GM23338 (cell line): Measurements from ENCODE around the gene PLEKHA8. TPM values are rescaled to one million over a fixed set of nuclear protein-coding genes. Genes with fewer than 3 reads are reported as not detected.

ENCODE experiments used
- ATAC-seq: fragments of 200-7000 bp; cut with Tn5 transposase; 3 replicates; pipeline ENCODE4 v1.9.1; 2020
- DNase-seq: peaks from one replicate; pipeline ENCODE4 v3.0.0-alpha.2; 2015; ENCODE audit warnings: low spot score
- H2AFZ ChIP-seq: fragments of 200-600 bp; sonication (generic); 2 replicates; pipeline ENCODE4 v1.8.0; 2016; ENCODE audit warnings: antibody characterized with exemption, mild to moderate bottlenecking, moderate library complexity
- H3F3A ChIP-seq: fragments of 200-600 bp; sonication (generic); replicated peaks from 2 replicates; pipeline ENCODE4 v1.8.0; 2017; ENCODE audit warnings: antibody characterized with exemption, mixed run types, low read depth
- H3K27ac ChIP-seq: fragments of 200-600 bp; sonication (generic); 2 replicates; pipeline ENCODE4 v1.6.1; 2016; ENCODE audit warnings: low read depth
- H3K27me3 ChIP-seq: fragments of 200-600 bp; sonication (generic); 2 replicates; pipeline ENCODE4 v1.8.0; 2016; ENCODE audit warnings: mild to moderate bottlenecking, mixed run types, moderate library complexity; ENCODE audit not compliant: insufficient read depth
- H3K36me3 ChIP-seq: fragments of 200-600 bp; sonication (generic); 2 replicates; pipeline ENCODE4 v1.8.0; 2016; ENCODE audit warnings: mild to moderate bottlenecking; ENCODE audit not compliant: insufficient read depth
- H3K4me1 ChIP-seq: fragments of 200-600 bp; sonication (generic); 2 replicates; pipeline ENCODE4 v1.8.0; 2016; ENCODE audit warnings: mild to moderate bottlenecking, moderate library complexity; ENCODE audit not compliant: insufficient read depth
- H3K4me2 ChIP-seq: fragments of 200-600 bp; sonication (generic); 2 replicates; pipeline ENCODE4 v1.7.1; 2017; ENCODE audit warnings: mixed run types
- H3K4me3 ChIP-seq: fragments of 200-600 bp; sonication (generic); 2 replicates; pipeline ENCODE4 v1.6.1; 2016; ENCODE audit warnings: mixed run types
- H3K79me2 ChIP-seq: fragments of 200-600 bp; sonication (generic); replicated peaks from 2 replicates; pipeline ENCODE4 v1.8.0; 2017; ENCODE audit warnings: mild to moderate bottlenecking; ENCODE audit not compliant: insufficient read depth
- H3K9me2 ChIP-seq: fragments of 200-600 bp; sonication (generic); 2 replicates; pipeline ENCODE4 v1.8.0; 2017; ENCODE audit not compliant: insufficient read depth
- H4K20me1 ChIP-seq: fragments of 200-600 bp; sonication (generic); replicated peaks from 2 replicates; pipeline ENCODE4 v1.8.0; 2017; ENCODE audit warnings: mild to moderate bottlenecking; ENCODE audit not compliant: insufficient read depth
- H3K27ac Mint-ChIP-seq: 2 replicates; pipeline ENCODE4 v1.8.0; 2020; ENCODE audit warnings: inconsistent platforms, mild to moderate bottlenecking, moderate library complexity, mixed read lengths
- H3K27me3 Mint-ChIP-seq: 3 replicates; pipeline ENCODE4 v1.8.0; 2022; ENCODE audit warnings: low read depth, mild to moderate bottlenecking, moderate library complexity, mixed read lengths, inconsistent platforms; ENCODE audit not compliant: insufficient read depth, poor library complexity
- H3K36me3 Mint-ChIP-seq: 3 replicates; pipeline ENCODE4 v1.8.0; 2021; ENCODE audit warnings: low read depth, mild to moderate bottlenecking, inconsistent platforms, moderate library complexity, mixed read lengths
- H3K4me1 Mint-ChIP-seq: 3 replicates; pipeline ENCODE4 v1.8.0; 2020; ENCODE audit warnings: mild to moderate bottlenecking, inconsistent platforms, mixed read lengths
- H3K4me3 Mint-ChIP-seq: 3 replicates; pipeline ENCODE4 v1.8.0; 2021; ENCODE audit warnings: moderate library complexity, mild to moderate bottlenecking, inconsistent platforms, mixed read lengths
- H3K9me3 Mint-ChIP-seq: 3 replicates; pipeline ENCODE4 v1.8.0; 2020; ENCODE audit warnings: moderate library complexity, mild to moderate bottlenecking, inconsistent platforms, mixed read lengths
- CREB1 ChIP-seq: fragments of 250-450 bp; sonication (Bioruptor Pico); IDR thresholded peaks from 2 replicates; pipeline ENCODE4 v1.5.0; 2020; ENCODE audit warnings: low read depth, mild to moderate bottlenecking, moderate library complexity
- EZH2 ChIP-seq: fragments of 200-600 bp; sonication (generic); IDR thresholded peaks from one replicate; pipeline ENCODE4 v1.8.0; 2017; ENCODE audit warnings: antibody characterized with exemption, mild to moderate bottlenecking, low read depth; ENCODE audit not compliant: unreplicated experiment
- EZH2phosphoT487 ChIP-seq: fragments of 200-600 bp; sonication (generic); IDR thresholded peaks from one replicate; pipeline ENCODE4 v1.8.1; 2018; ENCODE audit warnings: antibody characterized with exemption; ENCODE audit not compliant: unreplicated experiment
- JUNB ChIP-seq: IDR thresholded peaks from one replicate; pipeline ENCODE4 v1.6.1; 2016; ENCODE audit warnings: antibody characterized with exemption; ENCODE audit not compliant: unreplicated experiment
- POLR2AphosphoS5 ChIP-seq: IDR thresholded peaks from 2 replicates; pipeline ENCODE4 v1.6.1; 2016; ENCODE audit warnings: antibody characterized with exemption, low read depth
- STAT1 ChIP-seq: IDR thresholded peaks from one replicate; pipeline ENCODE4 v1.6.1; 2016; ENCODE audit warnings: antibody characterized with exemption; ENCODE audit not compliant: unreplicated experiment
- ZNF114 ChIP-seq: fragments of 250-450 bp; sonication (Bioruptor Pico); IDR thresholded peaks from 2 replicates; pipeline ENCODE4 v1.5.0; 2020; ENCODE audit warnings: mild to moderate bottlenecking, moderate library complexity
- ZNF331 ChIP-seq: fragments of 250-450 bp; sonication (Bioruptor Pico); IDR thresholded peaks from 2 replicates; pipeline ENCODE4 v1.5.0; 2020; ENCODE audit warnings: low read depth, mild to moderate bottlenecking, moderate library complexity
- polyA plus RNA-seq: library from polyadenylated mRNA; unstranded; fragments of >200 nt; fragmentation: Nextera tagmentation; extraction: Ambion mirVana; gene quantifications from 2 replicates; pipeline ENCODE4 v1.2.1, GENCODE V29; 2016
- total RNA-seq: library from RNA; depleted of rRNA; stranded (reverse); fragments of >200 nt; shearing (Covaris generic); gene quantifications from 2 replicates; pipeline ENCODE4 v1.2.3, GENCODE V29; 2014
- TF ChIP-seq, protein P1 (sequence below): IDR thresholded peaks from 2 replicates; pipeline ENCODE4 v1.6.1; 2016; ENCODE audit warnings: antibody characterized with exemption
- TF ChIP-seq, protein P2 (sequence below), 2 experiments: fragments of 200-600 bp in 1 of 2; sonication (generic) in 1 of 2; conservative IDR thresholded peaks; 2 replicates each; pipeline versions ENCODE4 v1.5.1 to v1.6.1; 2016 to 2017; ENCODE audit warnings: antibody characterized with exemption in 2 of 2, low read depth in 2 of 2, mild to moderate bottlenecking in 2 of 2, moderate library complexity in 1 of 2

The PLEKHA8 gene
- total and polyA plus RNA-seq, 2 experiments from 2014 or later: 11.6 to 44.9 TPM

DNA sequence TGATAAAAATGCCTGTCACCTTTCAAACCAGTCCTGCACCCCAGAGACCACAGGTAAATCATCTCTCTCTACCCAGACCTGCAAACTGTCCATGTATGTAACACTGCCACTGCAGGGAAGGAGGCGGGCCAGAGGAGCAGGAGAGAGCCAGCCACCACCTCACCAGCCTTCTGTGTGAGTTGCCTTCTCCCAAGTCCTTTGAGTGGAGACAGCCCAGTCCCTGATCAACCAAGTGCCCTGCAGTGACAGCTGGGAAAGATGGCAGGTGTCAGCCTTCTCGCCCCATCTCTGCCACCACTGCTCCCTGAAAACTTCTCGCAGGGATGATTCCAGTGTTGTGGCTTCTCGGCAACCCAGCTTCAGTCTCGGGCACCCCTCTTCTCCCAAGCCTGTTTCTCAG, 149.0 kb downstream of the PLEKHA8 start:
- DNase-seq: no peak
- Histone ChIP-seq H2AFZ (no peak overlapping the region), H3K4me2 (no peak overlapping the region), H3F3A (no peaks in the 10 kb centered on the region), H3K9me2 (no peaks in the 10 kb centered on the region), H3K4me3 (no peak overlapping the region), H3K36me3 (no peaks in the 10 kb centered on the region), H4K20me1 (no peaks in the 10 kb centered on the region), H3K79me2 (no peaks in the 10 kb centered on the region), H3K4me1 (no peaks in the 10 kb centered on the region), H3K27me3 (no peaks in the 10 kb centered on the region), H3K27ac (no peak overlapping the region)
- Mint-ChIP-seq H3K36me3 (no peaks in the 10 kb centered on the region), H3K4me1 (peaks cover 10% of the 10 kb centered on the region), H3K9me3 (no peaks in the 10 kb centered on the region), H3K27ac (no peak overlapping the region), H3K4me3 (no peak overlapping the region), H3K27me3 (peaks cover 4% of the 10 kb centered on the region)
- no peak for ATAC-seq
- TF ChIP-seq ZNF331 (CRISPR knock-in tag): no peak
- TF ChIP-seq POLR2AphosphoS5: no peak
- no peak for TF ChIP-seq EZH2phosphoT487

DNA sequence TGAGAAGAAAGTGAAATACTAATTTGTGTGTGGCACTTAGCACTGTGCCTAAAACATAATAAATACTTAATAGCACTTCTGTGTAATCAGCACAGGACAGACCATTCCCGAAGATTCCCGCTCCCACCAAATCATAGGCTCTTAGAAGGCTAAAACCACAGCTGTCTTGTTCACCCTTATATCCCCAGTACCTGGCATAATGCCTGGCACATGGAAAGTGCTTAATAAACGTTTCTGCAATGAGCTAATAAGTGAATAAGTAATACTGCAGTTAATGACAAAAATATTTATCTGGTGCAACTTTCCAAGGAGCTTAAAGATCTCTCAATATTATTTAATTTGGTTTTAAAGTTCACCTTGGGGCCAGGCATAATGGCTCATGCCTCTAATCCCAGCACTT, 149.8 kb downstream of the PLEKHA8 start:
- TF ChIP-seq CREB1 (CRISPR knock-in tag): no peak
- TF ChIP-seq ZNF114: no peak
- no peak for TF ChIP-seq ZNF331 (CRISPR knock-in tag)
- no peak for TF ChIP-seq STAT1
- no peak for TF ChIP-seq EZH2
- no peaks in the 10 kb centered on the region for H3F3A ChIP-seq

DNA sequence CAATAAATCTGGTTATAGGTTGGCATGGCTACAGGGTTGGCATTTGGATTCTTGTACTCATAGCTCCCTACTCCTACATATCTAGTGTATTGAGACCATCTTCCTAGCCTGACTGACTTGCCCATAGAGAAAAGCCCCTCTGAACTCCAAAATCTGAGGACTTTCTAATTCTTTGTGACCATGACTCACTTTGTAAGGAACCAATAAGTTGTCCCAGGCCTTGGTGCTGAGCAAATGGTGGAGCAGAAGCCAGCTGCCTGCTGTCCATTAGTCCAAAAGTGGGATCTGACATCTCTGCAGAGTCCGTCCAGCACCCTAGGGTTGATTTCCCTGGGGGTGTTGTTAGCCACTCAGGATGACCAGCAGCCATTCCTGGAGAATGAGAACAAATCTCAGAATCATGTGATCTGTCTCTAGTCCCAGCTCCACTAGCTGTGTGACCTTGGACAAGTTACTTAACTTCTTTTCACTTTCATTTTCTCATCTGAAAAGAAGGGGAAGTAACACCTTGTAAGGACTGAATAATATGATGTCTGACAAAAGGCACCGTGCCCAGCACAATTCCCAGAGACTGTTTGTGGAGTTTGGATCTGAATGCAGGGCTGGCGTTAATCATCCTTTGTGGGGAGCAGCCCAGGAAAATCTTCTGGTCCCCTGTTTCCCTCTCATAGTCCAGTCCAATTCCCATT, 150.7 kb downstream of the PLEKHA8 start:
- H2AFZ ChIP-seq: no peak overlapping the region
- no peak for TF ChIP-seq EZH2
- TF ChIP-seq ZNF331 (CRISPR knock-in tag): no peak
- no peak for TF ChIP-seq JUNB
- TF ChIP-seq EZH2phosphoT487: no peak
- TF ChIP-seq ZNF114: no peak
- TF ChIP-seq POLR2AphosphoS5: no peak
- TF ChIP-seq, protein P1, sequence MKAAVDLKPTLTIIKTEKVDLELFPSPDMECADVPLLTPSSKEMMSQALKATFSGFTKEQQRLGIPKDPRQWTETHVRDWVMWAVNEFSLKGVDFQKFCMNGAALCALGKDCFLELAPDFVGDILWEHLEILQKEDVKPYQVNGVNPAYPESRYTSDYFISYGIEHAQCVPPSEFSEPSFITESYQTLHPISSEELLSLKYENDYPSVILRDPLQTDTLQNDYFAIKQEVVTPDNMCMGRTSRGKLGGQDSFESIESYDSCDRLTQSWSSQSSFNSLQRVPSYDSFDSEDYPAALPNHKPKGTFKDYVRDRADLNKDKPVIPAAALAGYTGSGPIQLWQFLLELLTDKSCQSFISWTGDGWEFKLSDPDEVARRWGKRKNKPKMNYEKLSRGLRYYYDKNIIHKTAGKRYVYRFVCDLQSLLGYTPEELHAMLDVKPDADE: no peak
- TF ChIP-seq, protein P2, sequence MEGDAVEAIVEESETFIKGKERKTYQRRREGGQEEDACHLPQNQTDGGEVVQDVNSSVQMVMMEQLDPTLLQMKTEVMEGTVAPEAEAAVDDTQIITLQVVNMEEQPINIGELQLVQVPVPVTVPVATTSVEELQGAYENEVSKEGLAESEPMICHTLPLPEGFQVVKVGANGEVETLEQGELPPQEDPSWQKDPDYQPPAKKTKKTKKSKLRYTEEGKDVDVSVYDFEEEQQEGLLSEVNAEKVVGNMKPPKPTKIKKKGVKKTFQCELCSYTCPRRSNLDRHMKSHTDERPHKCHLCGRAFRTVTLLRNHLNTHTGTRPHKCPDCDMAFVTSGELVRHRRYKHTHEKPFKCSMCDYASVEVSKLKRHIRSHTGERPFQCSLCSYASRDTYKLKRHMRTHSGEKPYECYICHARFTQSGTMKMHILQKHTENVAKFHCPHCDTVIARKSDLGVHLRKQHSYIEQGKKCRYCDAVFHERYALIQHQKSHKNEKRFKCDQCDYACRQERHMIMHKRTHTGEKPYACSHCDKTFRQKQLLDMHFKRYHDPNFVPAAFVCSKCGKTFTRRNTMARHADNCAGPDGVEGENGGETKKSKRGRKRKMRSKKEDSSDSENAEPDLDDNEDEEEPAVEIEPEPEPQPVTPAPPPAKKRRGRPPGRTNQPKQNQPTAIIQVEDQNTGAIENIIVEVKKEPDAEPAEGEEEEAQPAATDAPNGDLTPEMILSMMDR (conservative IDR thresholded peaks at IDR 0.05; ENCODE audit: low read depth in 2 of 2): no peak
- no peak for TF ChIP-seq CREB1 (CRISPR knock-in tag)

More for the DNA sequence above, 149.8 kb downstream of the PLEKHA8 start:
- Mint-ChIP-seq H3K27me3 (no peaks in the 10 kb centered on the region), H3K36me3 (no peaks in the 10 kb centered on the region), H3K9me3 (no peaks in the 10 kb centered on the region), H3K4me1 (peaks cover 10% of the 10 kb centered on the region), H3K4me3 (no peak overlapping the region), H3K27ac (no peak overlapping the region)
- Histone ChIP-seq H3K4me2 (no peak overlapping the region), H3K27me3 (no peaks in the 10 kb centered on the region), H3K27ac (no peak overlapping the region), H3K4me1 (no peaks in the 10 kb centered on the region), H3K79me2 (no peaks in the 10 kb centered on the region), H3K36me3 (no peaks in the 10 kb centered on the region), H3K4me3 (no peak overlapping the region), H3K9me2 (no peaks in the 10 kb centered on the region), H4K20me1 (no peaks in the 10 kb centered on the region), H2AFZ (no peak overlapping the region)
- ATAC-seq (no peak), DNase-seq (no peak)

More for the DNA sequence above, 150.7 kb downstream of the PLEKHA8 start:
- no peaks in the 10 kb centered on the region for H4K20me1 ChIP-seq
- ATAC-seq: no peak
- Mint-ChIP-seq H3K4me1 (peaks cover 5% of the 10 kb centered on the region; the same call in 2 of the 3 replicates), H3K4me3 (no peak overlapping the region), H3K9me3 (no peaks in the 10 kb centered on the region), H3K27me3 (no peaks in the 10 kb centered on the region), H3K36me3 (no peaks in the 10 kb centered on the region), H3K27ac (no peak overlapping the region)
- H3K4me1 ChIP-seq: no peaks in the 10 kb centered on the region
- H3K4me3 ChIP-seq: no peak overlapping the region
- no peaks in the 10 kb centered on the region for H3K9me2 ChIP-seq
- H3K4me2 ChIP-seq: no peak overlapping the region
- no peaks in the 10 kb centered on the region for H3F3A ChIP-seq
- H3K27me3 ChIP-seq: no peaks in the 10 kb centered on the region
- no peaks in the 10 kb centered on the region for H3K36me3 ChIP-seq
- H3K79me2 ChIP-seq: no peaks in the 10 kb centered on the region
- no peak overlapping the region for H3K27ac ChIP-seq
- no peak for DNase-seq
